HG03097 (cell line): ENCODE measurements around the gene FAM169A.
"Not testable (repeated sequence)": the region's sequence is repeated elsewhere in the genome, so short reads cannot be mapped to it uniquely, and the experiment has no call there.

Experiments used
- ATAC-seq: cut with Tn5 transposase; IDR thresholded peaks from one replicate; pipeline ENCODE4 v1.9.1; 2021; ENCODE audit not compliant: unreplicated experiment, low FRiP score

FAM169A gene

GRCh38 chr5:74810915-74811314 lies 55.3 kb downstream of the FAM169A start:
- ATAC-seq, result no peak

- no peak for ATAC-seq
Measured at GRCh38 chr5:74801941-74802340, 64.2 kb downstream of the FAM169A start.

- no peak for ATAC-seq
Measured at GRCh38 chr5:74801197-74801596, 65.0 kb downstream of the FAM169A start.

GRCh38 chr5:74798977-74799911 lies 66.9 kb downstream of the FAM169A start:
- no peak for ATAC-seq

GRCh38 chr5:74791669-74792068 lies 74.5 kb downstream of the FAM169A start:
- ATAC-seq, result not testable (repeated sequence)

- no peak for ATAC-seq
Measured at GRCh38 chr5:74787424-74787823, 78.8 kb downstream of the FAM169A start.

GRCh38 chr5:74786851-74787250 lies 79.3 kb downstream of the FAM169A start:
- no peak for ATAC-seq

- ATAC-seq, result no peak
Measured at GRCh38 chr5:74778609-74779008, 87.6 kb downstream of the FAM169A start.

GRCh38 chr5:74772359-74772758 lies 93.8 kb downstream of the FAM169A start:
- ATAC-seq, result no peak

GRCh38 chr5:74767579-74767913 lies 98.6 kb downstream of the FAM169A start:
- peak; percentile 21 for ATAC-seq

- ATAC-seq, result peak; percentile 88
Measured at GRCh38 chr5:74766849-74767578, 99.2 kb downstream of the FAM169A start, which contains the start of the genes GFM2 and NSA2. Gene GFM2 (minus strand): TSS chr5:74767117. CDS start chr5:74763742, 3,375 bp downstream. Gene NSA2 (plus strand): TSS chr5:74767249. CDS start chr5:74767361, 112 bp downstream.

GRCh38 chr5:74766418-74766848 lies 99.8 kb downstream of the FAM169A start:
- peak; percentile 38 for ATAC-seq

- ATAC-seq, result no peak
Measured at GRCh38 chr5:74765929-74766328, 100.3 kb downstream of the FAM169A start.

- no peak for ATAC-seq
Measured at GRCh38 chr5:74765201-74765600, 101.0 kb downstream of the FAM169A start.

- no peak for ATAC-seq
Measured at GRCh38 chr5:74763504-74763903, 102.7 kb downstream of the FAM169A start.

GRCh38 chr5:74762599-74762998 lies 103.6 kb downstream of the FAM169A start:
- no peak for ATAC-seq

GRCh38 chr5:74761241-74761640 lies 104.9 kb downstream of the FAM169A start:
- no peak for ATAC-seq

- ATAC-seq, result not testable (repeated sequence)
Measured at GRCh38 chr5:74748742-74749141, 117.4 kb downstream of the FAM169A start.

GRCh38 chr5:74738406-74738805 lies 127.8 kb downstream of the FAM169A start:
- ATAC-seq, result no peak

GRCh38 chr5:74736759-74737158 lies 129.4 kb downstream of the FAM169A start:
- ATAC-seq, result no peak
